Measurements from ENCODE around the gene KCNIP3.

Gene KCNIP3

DNA sequence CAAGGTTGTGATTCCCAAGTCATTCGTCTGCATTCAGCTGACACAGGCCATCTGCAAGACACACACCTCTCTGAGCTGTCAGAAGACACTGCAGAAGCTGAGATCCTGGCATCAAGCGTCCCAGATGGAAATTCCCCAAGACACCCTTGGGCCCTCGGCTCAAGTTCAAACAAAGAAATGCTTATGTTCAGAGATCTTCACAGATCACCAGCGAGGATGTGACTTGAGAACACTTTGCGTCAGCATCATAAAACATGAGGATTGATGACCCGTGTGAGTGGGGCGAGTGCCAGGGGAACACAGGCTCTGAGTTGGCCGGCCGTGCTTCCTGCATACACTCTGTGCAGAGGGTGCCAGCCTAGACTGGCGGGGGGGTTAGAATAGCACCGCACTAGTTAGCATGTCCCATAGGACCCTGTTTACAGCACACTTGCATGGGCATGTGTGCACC, 36.8 kb downstream of the KCNIP3 start (continued):
- no peak for TF ChIP-seq HOXD13 (CRISPR knock-in tag; IDR thresholded peaks at IDR 0.05; ENCODE audit: borderline replicate concordance)
- TF ChIP-seq ZNF311 (tag by site-specific recombination; IDR thresholded peaks at IDR 0.05; ENCODE audit: borderline replicate concordance) = no peak
- peak; percentile 90 for TF ChIP-seq GLIS1 (tag by site-specific recombination; IDR thresholded peaks at IDR 0.05)
- no peak for TF ChIP-seq ZBTB7A (tag by site-specific recombination; IDR thresholded peaks at IDR 0.05; ENCODE audit: low read depth)
- no peak for TF ChIP-seq ZNF654 (tag by site-specific recombination; IDR thresholded peaks at IDR 0.05; ENCODE audit: low read depth)
- 0 out of 2 replicates have a peak, but pooled peaks have one; percentile 66 for TF ChIP-seq ZNF391 (tag by site-specific recombination; IDR thresholded peaks at IDR 0.05; ENCODE audit: borderline replicate concordance, low read depth)
- TF ChIP-seq, protein P1, sequence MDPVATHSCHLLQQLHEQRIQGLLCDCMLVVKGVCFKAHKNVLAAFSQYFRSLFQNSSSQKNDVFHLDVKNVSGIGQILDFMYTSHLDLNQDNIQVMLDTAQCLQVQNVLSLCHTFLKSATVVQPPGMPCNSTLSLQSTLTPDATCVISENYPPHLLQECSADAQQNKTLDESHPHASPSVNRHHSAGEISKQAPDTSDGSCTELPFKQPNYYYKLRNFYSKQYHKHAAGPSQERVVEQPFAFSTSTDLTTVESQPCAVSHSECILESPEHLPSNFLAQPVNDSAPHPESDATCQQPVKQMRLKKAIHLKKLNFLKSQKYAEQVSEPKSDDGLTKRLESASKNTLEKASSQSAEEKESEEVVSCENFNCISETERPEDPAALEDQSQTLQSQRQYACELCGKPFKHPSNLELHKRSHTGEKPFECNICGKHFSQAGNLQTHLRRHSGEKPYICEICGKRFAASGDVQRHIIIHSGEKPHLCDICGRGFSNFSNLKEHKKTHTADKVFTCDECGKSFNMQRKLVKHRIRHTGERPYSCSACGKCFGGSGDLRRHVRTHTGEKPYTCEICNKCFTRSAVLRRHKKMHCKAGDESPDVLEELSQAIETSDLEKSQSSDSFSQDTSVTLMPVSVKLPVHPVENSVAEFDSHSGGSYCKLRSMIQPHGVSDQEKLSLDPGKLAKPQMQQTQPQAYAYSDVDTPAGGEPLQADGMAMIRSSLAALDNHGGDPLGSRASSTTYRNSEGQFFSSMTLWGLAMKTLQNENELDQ (tag by site-specific recombination; IDR thresholded peaks at IDR 0.05; ENCODE audit: low read depth) = no peak
- TF ChIP-seq ZNF140 (tag by site-specific recombination; IDR thresholded peaks at IDR 0.05) = no peak
- TF ChIP-seq OVOL3 (tag by site-specific recombination; IDR thresholded peaks at IDR 0.05) = no peak
- TF ChIP-seq, protein P2, sequence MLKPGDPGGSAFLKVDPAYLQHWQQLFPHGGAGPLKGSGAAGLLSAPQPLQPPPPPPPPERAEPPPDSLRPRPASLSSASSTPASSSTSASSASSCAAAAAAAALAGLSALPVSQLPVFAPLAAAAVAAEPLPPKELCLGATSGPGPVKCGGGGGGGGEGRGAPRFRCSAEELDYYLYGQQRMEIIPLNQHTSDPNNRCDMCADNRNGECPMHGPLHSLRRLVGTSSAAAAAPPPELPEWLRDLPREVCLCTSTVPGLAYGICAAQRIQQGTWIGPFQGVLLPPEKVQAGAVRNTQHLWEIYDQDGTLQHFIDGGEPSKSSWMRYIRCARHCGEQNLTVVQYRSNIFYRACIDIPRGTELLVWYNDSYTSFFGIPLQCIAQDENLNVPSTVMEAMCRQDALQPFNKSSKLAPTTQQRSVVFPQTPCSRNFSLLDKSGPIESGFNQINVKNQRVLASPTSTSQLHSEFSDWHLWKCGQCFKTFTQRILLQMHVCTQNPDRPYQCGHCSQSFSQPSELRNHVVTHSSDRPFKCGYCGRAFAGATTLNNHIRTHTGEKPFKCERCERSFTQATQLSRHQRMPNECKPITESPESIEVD (tag by site-specific recombination; IDR thresholded peaks at IDR 0.05) = no peak
- TF ChIP-seq OSR2 (tag by site-specific recombination; IDR thresholded peaks at IDR 0.05) = peak; percentile 46; the same call in 1 of the 2 replicates
- TF ChIP-seq ZNF837 (tag by site-specific recombination; IDR thresholded peaks at IDR 0.05) = no peak
- TF ChIP-seq ZNF600 (tag by site-specific recombination; IDR thresholded peaks at IDR 0.05) = 0 out of 2 replicates have a peak, but pooled peaks have one; percentile 17
- no peak for TF ChIP-seq ZNF48 (tag by site-specific recombination; IDR thresholded peaks at IDR 0.05)
- no peak for TF ChIP-seq ZBTB48 (tag by site-specific recombination; IDR thresholded peaks at IDR 0.05)
- TF ChIP-seq, protein P3, sequence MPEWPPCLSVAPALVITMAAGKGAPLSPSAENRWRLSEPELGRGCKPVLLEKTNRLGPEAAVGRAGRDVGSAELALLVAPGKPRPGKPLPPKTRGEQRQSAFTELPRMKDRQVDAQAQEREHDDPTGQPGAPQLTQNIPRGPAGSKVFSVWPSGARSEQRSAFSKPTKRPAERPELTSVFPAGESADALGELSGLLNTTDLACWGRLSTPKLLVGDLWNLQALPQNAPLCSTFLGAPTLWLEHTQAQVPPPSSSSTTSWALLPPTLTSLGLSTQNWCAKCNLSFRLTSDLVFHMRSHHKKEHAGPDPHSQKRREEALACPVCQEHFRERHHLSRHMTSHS (tag by site-specific recombination; IDR thresholded peaks at IDR 0.05) = no peak
- no peak for TF ChIP-seq ZNF350 (tag by site-specific recombination; IDR thresholded peaks at IDR 0.05)
- TF ChIP-seq ZNF221 (tag by site-specific recombination; IDR thresholded peaks at IDR 0.05; ENCODE audit: borderline replicate concordance) = no peak
- no peak for TF ChIP-seq ZNF677 (tag by site-specific recombination; IDR thresholded peaks at IDR 0.05)
- no peak for TF ChIP-seq ZFP37 (tag by site-specific recombination; IDR thresholded peaks at IDR 0.05)
- TF ChIP-seq WT1 (tag by site-specific recombination; IDR thresholded peaks at IDR 0.05) = no peak; the same call in 1 of the 2 replicates
- TF ChIP-seq TRIM28 (IDR thresholded peaks at IDR 0.05; ENCODE audit: borderline replicate concordance, low read length) = no peak
- TF ChIP-seq MZF1 (tag by site-specific recombination; IDR thresholded peaks at IDR 0.05; ENCODE audit: borderline replicate concordance) = peak; percentile 45; the same call in 1 of the 2 replicates
- TF ChIP-seq ZNF433 (tag by site-specific recombination; IDR thresholded peaks at IDR 0.05; ENCODE audit: low read depth) = no peak
- TF ChIP-seq ZSCAN30 (tag by site-specific recombination; IDR thresholded peaks at IDR 0.05) = no peak
- TF ChIP-seq, protein P4, sequence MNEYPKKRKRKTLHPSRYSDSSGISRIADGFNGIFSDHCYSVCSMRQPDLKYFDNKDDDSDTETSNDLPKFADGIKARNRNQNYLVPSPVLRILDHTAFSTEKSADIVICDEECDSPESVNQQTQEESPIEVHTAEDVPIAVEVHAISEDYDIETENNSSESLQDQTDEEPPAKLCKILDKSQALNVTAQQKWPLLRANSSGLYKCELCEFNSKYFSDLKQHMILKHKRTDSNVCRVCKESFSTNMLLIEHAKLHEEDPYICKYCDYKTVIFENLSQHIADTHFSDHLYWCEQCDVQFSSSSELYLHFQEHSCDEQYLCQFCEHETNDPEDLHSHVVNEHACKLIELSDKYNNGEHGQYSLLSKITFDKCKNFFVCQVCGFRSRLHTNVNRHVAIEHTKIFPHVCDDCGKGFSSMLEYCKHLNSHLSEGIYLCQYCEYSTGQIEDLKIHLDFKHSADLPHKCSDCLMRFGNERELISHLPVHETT (tag by site-specific recombination; IDR thresholded peaks at IDR 0.05) = 0 out of 2 replicates have a peak, but pooled peaks have one; percentile 43
- no peak for TF ChIP-seq ZNF473 (tag by site-specific recombination; IDR thresholded peaks at IDR 0.05)
- no peak; the same call in 1 of the 2 replicates for TF ChIP-seq KLF10 (tag by site-specific recombination; IDR thresholded peaks at IDR 0.05)
- TF ChIP-seq SP3 (tag by site-specific recombination; IDR thresholded peaks at IDR 0.05) = peak; percentile 28; the same call in 1 of the 2 replicates
- peak; percentile 88 for TF ChIP-seq ZNF423 (tag by site-specific recombination; IDR thresholded peaks at IDR 0.05)
- TF ChIP-seq, protein P5, sequence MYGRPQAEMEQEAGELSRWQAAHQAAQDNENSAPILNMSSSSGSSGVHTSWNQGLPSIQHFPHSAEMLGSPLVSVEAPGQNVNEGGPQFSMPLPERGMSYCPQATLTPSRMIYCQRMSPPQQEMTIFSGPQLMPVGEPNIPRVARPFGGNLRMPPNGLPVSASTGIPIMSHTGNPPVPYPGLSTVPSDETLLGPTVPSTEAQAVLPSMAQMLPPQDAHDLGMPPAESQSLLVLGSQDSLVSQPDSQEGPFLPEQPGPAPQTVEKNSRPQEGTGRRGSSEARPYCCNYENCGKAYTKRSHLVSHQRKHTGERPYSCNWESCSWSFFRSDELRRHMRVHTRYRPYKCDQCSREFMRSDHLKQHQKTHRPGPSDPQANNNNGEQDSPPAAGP (tag by site-specific recombination; IDR thresholded peaks at IDR 0.05) = peak; percentile 67
- no peak for TF ChIP-seq ZSCAN16 (tag by site-specific recombination; IDR thresholded peaks at IDR 0.05)
- TF ChIP-seq, protein P6, sequence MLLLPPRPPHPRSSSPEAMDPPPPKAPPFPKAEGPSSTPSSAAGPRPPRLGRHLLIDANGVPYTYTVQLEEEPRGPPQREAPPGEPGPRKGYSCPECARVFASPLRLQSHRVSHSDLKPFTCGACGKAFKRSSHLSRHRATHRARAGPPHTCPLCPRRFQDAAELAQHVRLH (tag by site-specific recombination; IDR thresholded peaks at IDR 0.05) = no peak
- peak; percentile 100 for TF ChIP-seq ZNF660 (tag by site-specific recombination; IDR thresholded peaks at IDR 0.05)
- TF ChIP-seq ZNF843 (tag by site-specific recombination; IDR thresholded peaks at IDR 0.05) = peak; percentile 86
